HCT116 (cell line): Measurements from ENCODE around the gene CFD. TPM values are rescaled to one million over a fixed set of nuclear protein-coding genes. Genes with fewer than 3 reads are reported as not detected.

Experiments
- ATAC-seq: fragments of 200-7000 bp; cut with Tn5 transposase; 2 replicates; pipeline ENCODE4 v1.9.1; 2020; ENCODE audit warnings: mild to moderate bottlenecking, moderate library complexity
- BruUV-seq: library from RNA; stranded (reverse); fragments of 400-500 nt; replicated peaks from 2 replicates; lab custom pipeline; 2021; lab: Mats Ljungman, UMichigan
- CTCF ChIA-PET: fragments of 300-600 bp; sonication (Branson Sonifier 250); formaldehyde crosslinking; loops from one replicate; lab custom pipeline; 2021; ENCODE audit warnings: antibody characterized with exemption; lab: Charles Lee
- POLR2A ChIA-PET: fragments of 300-600, 350-600 bp; sonication (Branson Sonifier 250); formaldehyde crosslinking; loops from one replicate; lab custom pipeline; 2021; ENCODE audit warnings: antibody characterized with exemption; lab: Charles Lee
- RAD21 ChIA-PET, 2 experiments: fragments of 300-600 bp; sonication (Branson Sonifier 250); formaldehyde crosslinking; loops; one replicate each; lab custom pipeline; 2023; ENCODE audit warnings: low total read pairs in 2 of 2; ENCODE audit not compliant: uncharacterized antibody in 2 of 2, unreplicated experiment in 2 of 2, low non-redundant PET in 1 of 2; lab: Charles Lee
- DNase-seq: peaks from one replicate; pipeline ENCODE4 v3.0.0-alpha.2; 2010; ENCODE audit warnings: low read depth, low spot score
- H2AFZ ChIP-seq: fragments of 200-600 bp; shearing (Covaris generic), sonication (generic); 2 replicates; pipeline ENCODE4 v1.6.1; 2017; ENCODE audit warnings: low read depth, mixed run types, mixed read lengths, antibody characterized with exemption, low read length; ENCODE audit not compliant: poor library complexity, severe bottlenecking
- H3K27ac ChIP-seq: 2 replicates; pipeline ENCODE4 v1.5.1; 2012; ENCODE audit warnings: low read depth, low read length
- H3K27me3 ChIP-seq: fragments of 200-600 bp; sonication (generic); 2 replicates; pipeline ENCODE4 v1.6.1; 2016; ENCODE audit warnings: mixed run types, low read length, mixed read lengths; ENCODE audit not compliant: insufficient read depth
- H3K36me3 ChIP-seq, 2 experiments: fragments of 200-500 bp in 1 of 2; fragments of 200-600 bp in 1 of 2; sonication (Bioruptor generic) in 1 of 2; sonication (generic) in 1 of 2; 2 replicates each; pipeline versions ENCODE4 v1.5.1 to v1.6.1; 2014 to 2016; ENCODE audit warnings: low read length in 2 of 2, inconsistent platforms in 1 of 2, mixed read lengths in 1 of 2, mixed run types in 1 of 2; ENCODE audit not compliant: insufficient read depth in 2 of 2, control insufficient read depth in 1 of 2
- H3K4me1 ChIP-seq, 2 experiments: fragments of 200-600 bp in 1 of 2; sonication (generic) in 1 of 2; 2 replicates each; pipeline versions ENCODE4 v1.5.1 to v1.6.1; 2012 to 2017; ENCODE audit warnings: low read length in 2 of 2, inconsistent platforms in 1 of 2, mild to moderate bottlenecking in 1 of 2, mixed read lengths in 1 of 2, mixed run types in 1 of 2, moderate library complexity in 1 of 2; ENCODE audit not compliant: insufficient read depth in 2 of 2, control insufficient read depth in 1 of 2
- H3K4me2 ChIP-seq: fragments of 200-600 bp; sonication (generic); 2 replicates; pipeline ENCODE4 v1.6.1; 2017; ENCODE audit warnings: mixed run types, low read length, mixed read lengths
- H3K4me3 ChIP-seq, 2 experiments: fragments of 200-600 bp in 1 of 2; sonication (generic) in 1 of 2; replicated peaks in 1 of 2; 2 replicates each; pipeline ENCODE4 v1.5.1; 2011 to 2016; ENCODE audit warnings: low read length in 2 of 2, control low read depth in 1 of 2, low read depth in 1 of 2, mild to moderate bottlenecking in 1 of 2, mixed read lengths in 1 of 2, mixed run types in 1 of 2
- H3K79me2 ChIP-seq: fragments of 200-600 bp; sonication (generic); 2 replicates; pipeline ENCODE4 v1.6.1; 2017; ENCODE audit warnings: mild to moderate bottlenecking, mixed run types, low read length, moderate library complexity, mixed read lengths; ENCODE audit not compliant: insufficient read depth
- H3K9ac ChIP-seq: fragments of 200-600 bp; sonication (generic); 2 replicates; pipeline ENCODE4 v1.6.1; 2016; ENCODE audit warnings: low read length, mixed read lengths
- H3K9me2 ChIP-seq: fragments of 200-600 bp; sonication (generic), shearing (Covaris generic); 2 replicates; pipeline ENCODE4 v1.6.1; 2017; ENCODE audit warnings: mixed run types, mild to moderate bottlenecking, moderate library complexity; ENCODE audit not compliant: insufficient read depth
- H3K9me3 ChIP-seq, 2 experiments: fragments of 200-500 bp in 1 of 2; fragments of 200-600 bp in 1 of 2; sonication (Bioruptor generic) in 1 of 2; sonication (generic) in 1 of 2; 2 replicates each; pipeline ENCODE4 v1.6.1; 2014 to 2017; ENCODE audit warnings: low read length in 2 of 2, mixed read lengths in 2 of 2, inconsistent platforms in 1 of 2, low read depth in 1 of 2, mild to moderate bottlenecking in 1 of 2, mixed run types in 1 of 2, moderate library complexity in 1 of 2; ENCODE audit not compliant: control insufficient read depth in 1 of 2, insufficient read depth in 1 of 2
- H4K20me1 ChIP-seq: fragments of 200-600 bp; sonication (generic), shearing (Covaris generic); 2 replicates; pipeline ENCODE4 v1.6.1; 2017; ENCODE audit warnings: mixed run types, mild to moderate bottlenecking, moderate library complexity; ENCODE audit not compliant: insufficient read depth
- EGR1 ChIP-seq: IDR thresholded peaks from 2 replicates; pipeline ENCODE4 v1.6.1; 2012; ENCODE audit warnings: low read depth
- EZH2 ChIP-seq: fragments of 200-600 bp; sonication (generic); IDR thresholded peaks from 2 replicates; pipeline ENCODE4 v1.6.1; 2017; ENCODE audit warnings: antibody characterized with exemption, mixed run types
- EZH2phosphoT487 ChIP-seq: fragments of 200-600 bp; IDR thresholded peaks from 2 replicates; pipeline ENCODE4 v1.6.1; 2018; ENCODE audit warnings: antibody characterized with exemption, borderline replicate concordance
- FOSL1 ChIP-seq: IDR thresholded peaks from 2 replicates; pipeline ENCODE4 v1.6.1; 2012; ENCODE audit warnings: low read depth
- YY1 ChIP-seq: IDR thresholded peaks from 2 replicates; pipeline ENCODE4 v1.6.1; 2011; ENCODE audit warnings: low read length, low read depth, moderate library complexity, mild to moderate bottlenecking; ENCODE audit not compliant: insufficient replicate concordance; ENCODE audit errors: extremely low read depth
- ZNF274 ChIP-seq: fragments of 200-500 bp; sonication (Bioruptor generic); IDR thresholded peaks from 2 replicates; pipeline ENCODE4 v1.6.1; 2014; ENCODE audit warnings: mild to moderate bottlenecking, low read depth, low read length, inconsistent platforms
- intact Hi-C: fragments of 100-400 bp; cut with micrococcal nuclease; formaldehyde crosslinking; loops from 2 replicates; pipeline ENCODE4 v1.10.0; 2022
- total RNA-seq: library from RNA; stranded (reverse); gene quantifications from one replicate; pipeline ENCODE4 v1.2.1, GENCODE V29; 2021; ENCODE audit not compliant: unreplicated experiment
- TF ChIP-seq, protein P1 (sequence below), 3 experiments: fragments of 200-600 bp in 1 of 3; sonication (generic) in 1 of 3; IDR thresholded peaks in 2 of 3; conservative IDR thresholded peaks in 1 of 3; 2 replicates each; pipeline ENCODE4 v1.5.1; 2012 to 2017; ENCODE audit warnings: low read depth in 2 of 3, low read length in 2 of 3, antibody characterized with exemption in 1 of 3, borderline replicate concordance in 1 of 3, control low read depth in 1 of 3, mild to moderate bottlenecking in 1 of 3, mixed read lengths in 1 of 3, mixed run types in 1 of 3, moderate library complexity in 1 of 3; ENCODE audit not compliant: insufficient read depth in 1 of 3
- TF ChIP-seq, protein P2 (sequence below): IDR thresholded peaks from 2 replicates; pipeline ENCODE4 v1.6.1; 2012

CFD gene
- total RNA-seq, 1 experiment from 2014 or later: 80.2 TPM

DNA sequence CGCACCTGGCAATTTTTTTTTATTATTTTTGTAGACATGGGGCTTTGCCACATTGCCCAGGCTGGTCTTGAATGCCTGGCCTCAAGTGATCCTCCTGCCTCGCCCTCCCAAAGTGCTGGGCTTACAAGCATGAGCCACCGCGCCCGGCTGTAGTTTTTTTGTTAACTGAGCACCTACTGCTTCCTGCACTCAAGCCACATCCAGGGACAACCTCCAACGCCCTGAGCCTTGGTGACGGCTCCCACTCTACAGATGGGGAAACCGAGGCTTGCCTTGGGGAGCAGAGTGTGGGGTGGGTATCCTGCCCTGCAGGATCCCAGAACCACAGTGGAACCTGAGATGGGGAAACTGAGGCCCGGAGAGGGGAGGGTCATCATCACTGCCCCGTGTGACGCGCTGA, 4.3 kb upstream of the CFD start:
- intact Hi-C loops: no loop called here
- no peak overlapping the region for H3K4me2 ChIP-seq
- BruUV-seq: no TSS peak
- H3K9me3 ChIP-seq: no peaks in the 10 kb centered on the region
- ATAC-seq (no peak), DNase-seq (no peak)
- H3K27me3 ChIP-seq: no peaks in the 10 kb centered on the region
- RAD21 ChIA-PET: no interaction called here
- H3K9ac ChIP-seq: no peak overlapping the region
- CTCF ChIA-PET: interaction anchor here (0.6 kb wide), 1 partner anchor 25 kb away, joined by 3 read pairs; no protein-coding TSS in a partner anchor
- H3K36me3 ChIP-seq: no peaks in the 10 kb centered on the region
- POLR2A ChIA-PET: no interaction called here
- H3K79me2 ChIP-seq: no peaks in the 10 kb centered on the region
- H3K4me1 ChIP-seq: peaks cover 18 to 25% of the 10 kb centered on the region in 2 experiments
- TF ChIP-seq, protein P1, sequence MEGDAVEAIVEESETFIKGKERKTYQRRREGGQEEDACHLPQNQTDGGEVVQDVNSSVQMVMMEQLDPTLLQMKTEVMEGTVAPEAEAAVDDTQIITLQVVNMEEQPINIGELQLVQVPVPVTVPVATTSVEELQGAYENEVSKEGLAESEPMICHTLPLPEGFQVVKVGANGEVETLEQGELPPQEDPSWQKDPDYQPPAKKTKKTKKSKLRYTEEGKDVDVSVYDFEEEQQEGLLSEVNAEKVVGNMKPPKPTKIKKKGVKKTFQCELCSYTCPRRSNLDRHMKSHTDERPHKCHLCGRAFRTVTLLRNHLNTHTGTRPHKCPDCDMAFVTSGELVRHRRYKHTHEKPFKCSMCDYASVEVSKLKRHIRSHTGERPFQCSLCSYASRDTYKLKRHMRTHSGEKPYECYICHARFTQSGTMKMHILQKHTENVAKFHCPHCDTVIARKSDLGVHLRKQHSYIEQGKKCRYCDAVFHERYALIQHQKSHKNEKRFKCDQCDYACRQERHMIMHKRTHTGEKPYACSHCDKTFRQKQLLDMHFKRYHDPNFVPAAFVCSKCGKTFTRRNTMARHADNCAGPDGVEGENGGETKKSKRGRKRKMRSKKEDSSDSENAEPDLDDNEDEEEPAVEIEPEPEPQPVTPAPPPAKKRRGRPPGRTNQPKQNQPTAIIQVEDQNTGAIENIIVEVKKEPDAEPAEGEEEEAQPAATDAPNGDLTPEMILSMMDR (IDR thresholded peaks at IDR 0.05 in 2 of 3, conservative IDR thresholded peaks at IDR 0.05 in 1 of 3; ENCODE audit: borderline replicate concordance in 1 of 3, insufficient read depth in 1 of 3, low read depth in 2 of 3, low read length in 2 of 3): no peak
- TF ChIP-seq EZH2phosphoT487 (no peak), FOSL1 (no peak), EZH2 (no peak), ZNF274 (no peak), YY1 (no peak), EGR1 (no peak)
- TF ChIP-seq, protein P2, sequence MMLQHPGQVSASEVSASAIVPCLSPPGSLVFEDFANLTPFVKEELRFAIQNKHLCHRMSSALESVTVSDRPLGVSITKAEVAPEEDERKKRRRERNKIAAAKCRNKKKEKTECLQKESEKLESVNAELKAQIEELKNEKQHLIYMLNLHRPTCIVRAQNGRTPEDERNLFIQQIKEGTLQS: no peak
- H3K4me3 ChIP-seq: no peak overlapping the region
- no peak overlapping the region for H2AFZ ChIP-seq
- H4K20me1 ChIP-seq: no peaks in the 10 kb centered on the region
- no peak overlapping the region for H3K27ac ChIP-seq
- H3K9me2 ChIP-seq: no peaks in the 10 kb centered on the region
